K562 (cell line): ENCODE results near the gene CLCNKB.

ENCODE experiments used
- POLR2AphosphoS5 ChIP-seq: IDR thresholded peaks from 2 replicates; pipeline ENCODE4 v1.6.1; 2011; ENCODE audit warnings: mild to moderate bottlenecking, low read depth, low read length, moderate library complexity; ENCODE audit not compliant: control insufficient read depth, insufficient read depth
- ZNF324 ChIP-seq: fragments of 250-450 bp; sonication (Bioruptor Pico); IDR thresholded peaks from 2 replicates; pipeline ENCODE4 v1.4.0; 2020; ENCODE audit warnings: mild to moderate bottlenecking

GRCh38 chr1:16010837-16011236 is 32.7 kb upstream of the CLCNKB start:
- TF ChIP-seq POLR2AphosphoS5 (no peak), ZNF324 (CRISPR knock-in tag) (no peak)
